GM12874 (cell line): ENCODE results near the gene RANBP10.

Source experiments
- TF ChIP-seq, protein P1 (sequence below): IDR thresholded peaks from 2 replicates; pipeline ENCODE4 v1.5.1; 2011; ENCODE audit warnings: low read depth, mild to moderate bottlenecking, control low read depth, low read length, moderate library complexity; ENCODE audit not compliant: insufficient read depth

RANBP10 gene

DNA sequence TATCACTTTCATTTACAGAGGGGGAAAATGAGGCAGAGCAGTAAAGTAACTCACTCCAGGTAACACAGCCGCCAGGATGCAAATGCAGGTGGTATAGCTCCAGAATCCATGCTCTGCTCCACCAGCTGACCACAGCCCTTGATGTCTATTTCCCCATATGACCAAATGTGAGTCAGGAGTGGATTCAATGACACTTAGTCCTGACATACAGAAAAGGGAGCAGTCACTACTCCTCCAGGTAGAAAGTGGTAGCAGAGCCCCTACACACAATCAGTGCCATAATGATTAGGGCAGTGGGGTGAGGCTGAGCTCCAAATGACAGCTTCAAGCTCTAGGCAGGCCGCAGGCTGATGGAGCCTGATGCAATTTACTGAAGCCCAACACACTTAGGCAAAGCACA, 44.0 kb downstream of the RANBP10 start:
- TF ChIP-seq, protein P1, sequence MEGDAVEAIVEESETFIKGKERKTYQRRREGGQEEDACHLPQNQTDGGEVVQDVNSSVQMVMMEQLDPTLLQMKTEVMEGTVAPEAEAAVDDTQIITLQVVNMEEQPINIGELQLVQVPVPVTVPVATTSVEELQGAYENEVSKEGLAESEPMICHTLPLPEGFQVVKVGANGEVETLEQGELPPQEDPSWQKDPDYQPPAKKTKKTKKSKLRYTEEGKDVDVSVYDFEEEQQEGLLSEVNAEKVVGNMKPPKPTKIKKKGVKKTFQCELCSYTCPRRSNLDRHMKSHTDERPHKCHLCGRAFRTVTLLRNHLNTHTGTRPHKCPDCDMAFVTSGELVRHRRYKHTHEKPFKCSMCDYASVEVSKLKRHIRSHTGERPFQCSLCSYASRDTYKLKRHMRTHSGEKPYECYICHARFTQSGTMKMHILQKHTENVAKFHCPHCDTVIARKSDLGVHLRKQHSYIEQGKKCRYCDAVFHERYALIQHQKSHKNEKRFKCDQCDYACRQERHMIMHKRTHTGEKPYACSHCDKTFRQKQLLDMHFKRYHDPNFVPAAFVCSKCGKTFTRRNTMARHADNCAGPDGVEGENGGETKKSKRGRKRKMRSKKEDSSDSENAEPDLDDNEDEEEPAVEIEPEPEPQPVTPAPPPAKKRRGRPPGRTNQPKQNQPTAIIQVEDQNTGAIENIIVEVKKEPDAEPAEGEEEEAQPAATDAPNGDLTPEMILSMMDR = no peak

DNA sequence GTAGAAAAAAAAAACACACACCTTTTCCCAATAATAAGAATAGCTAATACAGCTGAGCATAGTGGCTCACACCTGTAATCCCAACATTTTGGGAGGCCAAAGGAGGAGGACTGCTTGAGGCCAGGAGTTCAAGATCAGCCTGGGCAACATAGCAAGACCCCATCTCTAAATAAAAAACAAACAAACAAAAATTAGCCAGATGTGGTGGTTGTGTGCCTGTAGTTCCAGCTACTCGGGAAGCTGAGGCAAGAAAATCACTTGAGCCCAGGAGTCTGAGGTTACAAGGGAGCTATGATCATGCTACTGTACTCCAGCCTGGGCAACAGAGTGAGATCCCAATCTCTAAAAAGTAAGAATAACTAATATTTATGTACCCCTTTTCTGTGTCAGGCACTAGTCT, 44.4 kb downstream of the RANBP10 start:
- TF ChIP-seq, protein P1 = no peak

DNA sequence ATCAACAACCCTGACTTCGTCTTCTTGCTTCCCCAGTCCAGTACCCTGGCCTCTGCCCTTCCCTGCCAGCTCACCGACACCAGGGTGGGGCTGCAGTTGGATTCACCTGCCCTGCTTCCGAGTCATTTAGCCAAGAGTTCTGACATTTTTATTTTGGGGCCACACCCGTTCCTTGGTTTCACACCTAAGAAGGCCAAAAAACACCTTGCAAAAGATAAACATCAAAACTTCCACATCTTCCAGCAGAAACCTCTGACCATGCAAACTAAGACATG, 45.5 kb downstream of the RANBP10 start:
- TF ChIP-seq, protein P1 = no peak

DNA sequence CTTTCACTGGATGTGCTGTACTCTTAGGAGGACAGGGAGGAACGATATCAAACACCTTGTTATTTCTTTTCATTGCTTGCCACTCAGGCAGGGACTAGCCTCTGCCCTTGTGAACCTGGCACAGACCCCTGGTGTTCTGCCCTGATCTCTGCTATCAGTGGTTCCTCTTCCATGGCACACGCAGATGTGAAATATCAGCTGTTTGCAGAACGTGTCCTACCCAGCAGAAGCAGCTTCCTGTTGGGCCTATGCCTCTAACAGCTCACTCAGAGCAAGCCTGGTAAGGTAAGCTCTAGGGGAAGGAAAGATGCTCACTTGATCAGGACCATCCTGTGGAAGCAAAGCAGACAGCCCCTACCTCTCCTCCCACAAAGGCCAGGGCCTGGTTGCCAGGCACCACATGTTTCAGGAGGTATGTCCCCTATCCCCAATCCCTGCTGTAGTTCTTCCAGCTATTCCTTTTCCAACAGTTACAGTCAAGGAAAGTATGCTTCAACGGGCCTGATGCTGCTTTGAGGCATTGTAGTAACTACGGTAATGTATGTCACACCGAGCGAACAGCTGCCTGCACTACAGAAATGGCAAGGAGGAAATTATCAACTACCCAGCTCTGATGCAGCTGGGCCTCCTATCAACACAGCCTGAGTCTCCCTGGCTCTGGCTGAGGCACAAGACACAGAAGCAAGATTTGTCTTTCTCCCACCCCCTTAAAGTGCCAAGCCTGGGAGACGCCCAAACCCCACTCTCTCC, 46.0 kb downstream of the RANBP10 start:
- TF ChIP-seq, protein P1 = no peak

DNA sequence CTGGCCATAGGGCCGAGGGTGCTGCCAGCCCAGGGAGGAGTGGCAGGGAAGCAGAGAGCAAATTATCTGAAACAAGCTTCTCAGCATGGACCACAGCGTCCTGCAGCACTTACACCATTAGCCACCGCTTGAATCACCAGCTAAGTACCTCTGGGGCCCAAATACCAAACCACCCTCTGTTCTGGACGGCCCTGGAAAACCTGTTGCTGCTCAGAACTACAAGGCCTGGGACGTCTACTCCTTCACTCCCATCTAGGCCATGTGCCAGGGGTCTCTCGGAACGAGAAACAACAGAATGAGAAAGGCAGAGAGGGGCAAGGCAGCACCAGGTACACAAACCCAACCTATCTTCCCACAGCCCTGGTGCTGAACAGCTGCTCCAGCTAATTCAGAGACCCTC, 47.4 kb downstream of the RANBP10 start:
- TF ChIP-seq, protein P1 = no peak

DNA sequence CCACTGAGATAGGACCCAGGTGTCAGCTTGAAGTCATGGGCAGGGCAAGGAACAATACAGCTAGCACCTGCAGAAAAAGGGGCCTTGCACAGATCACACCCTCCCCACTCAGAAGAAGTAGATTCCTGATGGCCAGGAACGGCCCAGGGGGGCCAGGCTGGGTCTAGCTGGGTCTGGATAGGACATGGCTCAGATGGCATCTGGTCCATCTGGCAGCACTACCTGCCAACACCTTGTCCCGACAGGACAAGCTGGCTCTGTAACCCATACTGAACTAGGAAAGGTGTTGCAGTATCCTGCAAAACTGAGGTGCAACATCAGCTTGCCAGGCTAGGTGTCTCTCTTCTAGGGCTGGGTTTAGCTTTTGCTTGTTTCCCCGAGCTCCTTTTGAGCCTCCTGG, 48.4 kb downstream of the RANBP10 start:
- TF ChIP-seq, protein P1 = no peak

DNA sequence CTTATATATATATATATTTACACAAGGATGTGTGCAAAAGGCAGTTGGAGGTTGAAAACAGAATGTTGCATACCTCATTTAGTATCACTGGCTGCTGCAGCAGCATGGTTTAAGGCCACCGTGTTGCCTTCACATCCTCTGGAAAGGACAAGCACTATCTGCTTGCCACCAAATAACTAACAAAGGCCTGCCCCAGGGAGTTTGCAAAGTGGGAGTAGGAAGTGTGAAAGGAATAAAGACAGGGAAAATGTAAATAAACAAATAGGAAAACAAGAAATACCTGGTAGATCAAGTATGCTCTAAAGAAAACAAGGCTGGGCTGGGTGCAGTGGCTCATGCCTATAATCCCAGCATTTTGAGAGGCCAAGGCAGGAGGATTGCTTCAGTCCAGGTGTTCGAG, 53.7 kb downstream of the RANBP10 start:
- TF ChIP-seq, protein P1 = no peak
